Kidney glomerular epithelial cell (primary cell): ENCODE measurements around the gene RASSF4.
A peak's percentile ranks its signal among the peaks of the same experiment; 100 is the strongest.

ENCODE experiments used
- DNase-seq: peaks from one replicate; lab custom pipeline; 2025; lab: John Stamatoyannopoulos, UW

The RASSF4 gene

DNA sequence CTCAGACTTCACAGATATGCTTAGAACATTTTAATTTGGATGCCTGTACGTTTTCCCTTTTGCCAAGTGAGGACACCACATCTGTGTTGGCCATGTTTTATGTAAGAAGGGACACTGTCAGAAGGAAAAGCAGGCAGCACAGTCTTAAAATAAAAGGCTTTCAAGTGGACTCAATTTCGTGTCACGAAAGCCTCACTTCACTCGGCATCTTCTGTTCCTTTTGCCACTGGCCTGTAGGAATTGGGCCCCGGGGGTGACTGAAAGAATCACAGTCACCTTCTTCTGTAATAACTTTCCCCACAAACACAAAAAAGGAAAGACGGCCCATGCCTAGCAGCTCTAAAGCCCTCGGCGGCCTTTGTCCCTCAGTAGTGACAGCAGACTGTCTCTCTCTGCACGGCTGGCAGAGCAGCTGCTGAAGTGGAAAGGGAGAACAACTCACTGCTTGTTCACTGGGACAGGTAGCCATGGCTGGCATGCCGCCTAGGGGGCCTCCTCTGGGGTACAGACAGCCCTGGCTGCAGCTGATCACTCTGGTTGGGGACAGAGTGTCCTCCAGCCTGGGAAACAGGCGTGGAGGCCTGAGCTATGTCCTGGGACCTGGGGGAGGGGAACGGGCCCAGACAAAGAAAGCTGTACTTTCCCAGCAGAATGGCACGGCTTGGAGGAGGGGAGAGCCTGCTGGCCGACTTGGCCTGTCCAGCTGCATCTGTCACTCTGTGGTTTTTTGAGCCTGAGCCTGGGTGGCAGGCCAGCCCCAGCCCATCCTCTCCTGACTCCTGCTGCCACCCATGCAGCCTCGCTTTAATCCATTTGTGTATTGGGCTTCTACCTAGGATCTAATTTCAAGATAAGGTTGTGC is 4.4 kb downstream of the RASSF4 start:
- DNase-seq: no peak

GRCh38 chr10:44965104-44965503 is 5.5 kb downstream of the RASSF4 start:
- DNase-seq: no peak

GRCh38 chr10:44965651-44966097 is 6.1 kb downstream of the RASSF4 start:
- DNase-seq: no peak

DNA sequence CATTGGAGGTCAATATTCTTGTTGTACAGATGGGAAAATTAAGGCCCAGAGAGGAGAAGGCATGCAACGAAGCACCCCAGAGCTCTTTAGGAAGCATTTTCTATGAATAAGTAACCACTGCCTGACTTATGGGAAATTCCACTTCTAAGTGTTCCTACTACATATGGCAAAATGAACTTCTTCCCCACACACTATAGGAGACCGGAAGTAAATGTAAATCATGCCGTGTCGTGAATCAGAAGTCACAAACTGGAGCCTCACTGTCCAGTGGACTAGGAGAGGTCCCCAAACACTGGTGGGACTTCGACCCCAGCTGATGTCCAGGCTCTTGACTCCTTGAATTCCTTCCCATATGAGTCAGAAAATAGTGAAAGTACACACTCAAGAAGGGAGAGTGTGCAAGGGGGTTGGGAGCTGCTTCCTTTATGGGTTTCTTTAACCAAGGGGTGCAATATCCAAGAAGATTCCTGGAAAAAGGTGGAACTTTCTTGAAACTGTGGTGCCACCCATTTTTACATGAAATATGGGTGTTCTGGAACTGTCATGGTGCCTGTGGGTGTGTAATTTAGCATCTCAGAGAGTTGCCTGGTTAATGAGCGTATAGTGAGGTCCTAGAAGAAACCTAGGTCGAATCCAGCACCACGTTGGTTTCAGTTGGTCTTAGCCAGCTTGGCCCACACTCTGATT is 6.7 kb downstream of the RASSF4 start:
- DNase-seq: no peak

DNA sequence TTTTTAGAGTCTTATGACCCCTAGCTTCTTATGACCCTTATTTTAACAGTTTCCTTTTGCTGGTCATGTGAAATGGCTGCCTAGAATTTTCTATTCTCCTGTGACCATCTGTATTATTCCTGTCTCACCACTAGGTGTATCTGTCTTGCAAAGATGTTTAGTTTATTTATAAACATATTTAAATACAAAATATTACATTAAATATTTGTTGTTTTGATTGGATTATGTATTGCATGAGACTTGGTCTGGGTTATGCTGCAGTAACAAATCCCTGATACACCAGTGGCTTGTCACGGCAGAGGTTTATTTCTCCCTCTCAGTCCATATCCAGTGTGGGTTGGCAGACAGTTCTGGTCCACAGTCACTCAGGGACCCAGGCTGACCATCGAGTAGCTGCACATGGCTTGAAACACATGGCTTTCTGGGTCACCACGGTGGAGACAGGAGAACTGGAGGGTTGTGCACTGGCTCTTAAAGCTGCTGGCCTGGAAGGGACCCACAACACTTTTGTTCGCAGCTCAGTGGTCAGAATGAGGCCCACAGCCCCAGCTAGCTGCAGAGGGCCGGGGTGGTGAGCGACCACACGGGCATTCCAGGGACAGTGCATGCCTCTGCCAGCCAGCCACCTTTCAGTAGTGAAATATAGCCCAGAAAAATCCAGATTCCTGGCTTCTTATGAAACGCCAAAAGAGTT is 7.4 kb downstream of the RASSF4 start:
- DNase-seq: no peak

- no peak for DNase-seq
These were observed 8.0 kb downstream of the RASSF4 start for GRCh38 chr10:44967616-44968015.

- no peak for DNase-seq
These were observed 8.5 kb downstream of the RASSF4 start for GRCh38 chr10:44968091-44968490.

DNA sequence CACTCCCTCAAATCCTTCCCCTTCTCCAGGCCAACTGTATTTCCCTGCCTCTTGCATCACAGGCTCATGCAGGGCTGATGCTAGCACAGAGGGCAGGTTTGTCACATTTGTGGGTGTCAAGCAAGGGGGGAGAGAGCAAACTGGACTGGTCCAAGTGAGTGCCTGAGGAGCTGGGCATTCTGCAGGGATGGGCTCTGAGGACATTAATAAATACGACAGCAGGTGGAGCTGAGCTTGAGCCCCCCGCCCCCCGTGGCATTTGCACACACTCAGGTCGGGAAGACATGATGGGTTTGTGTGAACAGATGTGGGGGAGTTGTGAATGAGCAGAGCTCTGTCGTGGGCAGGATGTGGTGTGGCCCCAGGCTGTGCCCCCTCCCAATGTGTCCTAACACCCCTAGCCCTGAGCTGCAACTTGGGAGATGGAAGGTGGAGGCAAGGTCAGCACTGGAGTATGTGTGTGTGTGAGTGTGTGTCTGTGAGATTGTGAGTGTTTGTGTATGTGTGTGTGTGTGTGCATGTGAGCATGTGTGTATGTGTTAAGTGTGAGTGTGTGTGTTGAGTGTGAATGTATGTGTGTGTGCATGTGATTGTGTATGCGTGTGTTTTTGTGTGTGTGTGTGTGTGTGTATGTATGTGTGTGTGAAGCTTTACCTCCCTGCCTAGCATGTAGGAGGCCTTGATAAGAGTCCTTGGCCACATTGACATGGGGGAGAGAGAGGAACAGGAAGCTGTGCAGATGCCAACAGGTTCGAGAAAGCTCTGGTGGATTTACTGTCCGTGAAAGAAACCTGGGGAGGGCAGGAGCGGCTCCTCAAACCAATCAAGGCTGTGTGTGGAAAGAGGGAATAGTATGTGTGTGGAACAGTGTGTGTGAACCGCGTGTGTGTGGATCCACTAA is 9.1 kb downstream of the RASSF4 start:
- no peak for DNase-seq

DNA sequence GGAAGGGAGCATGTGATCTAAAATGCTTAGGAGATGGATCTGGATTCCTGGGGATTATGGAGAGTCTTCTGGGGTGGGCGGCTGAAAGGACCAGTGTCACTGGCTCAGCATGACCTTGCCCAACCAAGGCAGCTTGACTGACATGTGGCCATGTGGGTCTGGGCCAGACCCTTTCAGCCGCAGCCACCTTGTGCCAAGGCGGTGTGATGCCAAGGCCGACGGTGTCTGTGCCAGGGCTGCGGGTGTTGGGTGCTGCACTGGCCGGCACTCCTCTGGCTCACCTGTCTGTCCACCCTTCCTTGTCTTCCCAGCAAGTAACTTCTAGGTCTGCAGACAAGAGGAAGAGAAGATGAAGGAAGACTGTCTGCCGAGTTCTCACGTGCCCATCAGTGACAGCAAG is 10.3 kb downstream of the RASSF4 start:
- no peak for DNase-seq

DNA sequence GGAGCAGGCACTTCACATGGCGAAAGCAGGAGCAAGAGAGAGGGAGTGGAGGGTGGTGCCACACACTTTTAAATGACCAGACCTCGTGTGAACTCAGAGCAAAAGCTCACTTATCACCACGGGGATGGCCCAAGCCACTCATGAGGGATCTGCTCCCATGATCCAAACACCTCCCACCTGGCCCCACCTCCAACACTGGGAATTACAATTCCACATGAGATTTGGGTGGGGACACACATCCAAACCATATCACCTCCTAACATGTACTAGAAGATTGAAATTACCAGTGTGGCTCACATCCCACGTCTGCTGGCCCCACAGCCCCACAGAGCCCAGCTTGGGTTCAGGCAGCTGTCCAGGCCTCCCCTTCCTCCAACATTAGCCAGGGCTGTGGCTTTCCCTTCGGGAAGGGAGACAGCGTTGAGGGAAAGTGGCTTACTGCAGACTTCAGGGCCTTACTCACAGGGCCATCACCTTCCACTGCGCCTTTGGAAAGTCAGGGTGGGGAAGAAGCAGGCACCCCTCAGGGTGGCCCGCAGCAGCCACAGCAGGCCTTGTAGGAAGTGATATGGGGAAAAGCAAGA is 11.3 kb downstream of the RASSF4 start:
- no peak for DNase-seq

DNA sequence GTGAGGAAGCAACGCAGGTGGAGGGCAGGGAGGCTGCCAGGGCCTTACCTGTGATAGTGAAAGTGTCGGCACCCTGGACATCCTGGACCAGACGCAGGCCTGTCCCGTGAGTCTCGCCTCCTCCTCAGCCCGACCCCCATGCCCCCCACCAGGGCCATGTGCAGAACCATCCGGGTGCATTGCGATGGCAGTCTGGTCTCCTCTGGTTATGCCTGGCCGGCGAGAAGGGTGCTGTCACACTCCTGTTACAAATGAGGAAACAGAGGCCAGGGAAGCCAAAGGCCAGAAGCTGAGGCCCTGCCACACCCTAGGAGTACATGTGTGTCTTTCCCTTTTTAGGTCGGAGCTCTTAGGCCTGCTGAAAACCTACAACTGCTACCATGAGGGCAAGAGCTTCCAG is 11.8 kb downstream of the RASSF4 start:
- no peak for DNase-seq

GRCh38 chr10:44971935-44972757 is 12.5 kb downstream of the RASSF4 start:
- DNase-seq: no peak

- DNase-seq: no peak
These were observed 13.3 kb downstream of the RASSF4 start for GRCh38 chr10:44972874-44973306.

DNA sequence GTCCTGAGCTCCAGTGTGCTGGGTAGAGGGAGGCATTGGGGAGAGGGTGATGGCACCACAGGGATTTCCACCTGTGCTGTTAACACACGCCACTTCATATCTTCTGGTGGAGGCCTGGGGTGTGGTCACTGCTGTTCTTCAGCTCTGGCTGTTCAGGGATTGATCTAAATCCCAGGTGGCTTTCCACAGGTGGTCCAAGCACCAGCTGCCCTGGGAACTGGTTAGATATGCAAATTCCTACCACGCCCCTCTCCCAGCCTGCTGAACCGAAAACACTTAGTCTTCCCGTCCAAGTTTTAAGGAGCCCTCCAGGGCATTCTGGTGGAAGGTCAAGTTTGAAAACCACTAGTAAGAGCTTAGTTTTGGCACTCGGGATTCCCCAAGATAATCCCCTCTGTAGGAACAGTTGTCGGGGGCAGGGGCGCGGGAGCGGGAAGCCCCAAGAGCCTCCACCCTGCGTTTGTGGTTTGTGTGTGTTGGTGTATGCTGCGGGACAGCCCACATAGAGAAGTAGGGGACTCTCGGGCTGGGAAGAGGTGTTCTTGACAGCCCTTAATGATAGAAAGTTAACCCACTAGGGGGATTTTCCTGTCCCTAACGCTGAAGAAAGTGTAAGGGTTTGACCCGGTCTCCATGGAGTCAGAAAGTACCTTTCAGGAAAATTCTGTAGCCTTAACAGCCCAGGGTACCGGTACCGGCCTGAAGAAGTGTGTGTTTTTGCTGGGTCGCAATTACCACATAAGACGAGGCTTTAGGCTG is 13.9 kb downstream of the RASSF4 start:
- no peak for DNase-seq

GRCh38 chr10:44974082-44974627 is 14.6 kb downstream of the RASSF4 start:
- no peak for DNase-seq

DNA sequence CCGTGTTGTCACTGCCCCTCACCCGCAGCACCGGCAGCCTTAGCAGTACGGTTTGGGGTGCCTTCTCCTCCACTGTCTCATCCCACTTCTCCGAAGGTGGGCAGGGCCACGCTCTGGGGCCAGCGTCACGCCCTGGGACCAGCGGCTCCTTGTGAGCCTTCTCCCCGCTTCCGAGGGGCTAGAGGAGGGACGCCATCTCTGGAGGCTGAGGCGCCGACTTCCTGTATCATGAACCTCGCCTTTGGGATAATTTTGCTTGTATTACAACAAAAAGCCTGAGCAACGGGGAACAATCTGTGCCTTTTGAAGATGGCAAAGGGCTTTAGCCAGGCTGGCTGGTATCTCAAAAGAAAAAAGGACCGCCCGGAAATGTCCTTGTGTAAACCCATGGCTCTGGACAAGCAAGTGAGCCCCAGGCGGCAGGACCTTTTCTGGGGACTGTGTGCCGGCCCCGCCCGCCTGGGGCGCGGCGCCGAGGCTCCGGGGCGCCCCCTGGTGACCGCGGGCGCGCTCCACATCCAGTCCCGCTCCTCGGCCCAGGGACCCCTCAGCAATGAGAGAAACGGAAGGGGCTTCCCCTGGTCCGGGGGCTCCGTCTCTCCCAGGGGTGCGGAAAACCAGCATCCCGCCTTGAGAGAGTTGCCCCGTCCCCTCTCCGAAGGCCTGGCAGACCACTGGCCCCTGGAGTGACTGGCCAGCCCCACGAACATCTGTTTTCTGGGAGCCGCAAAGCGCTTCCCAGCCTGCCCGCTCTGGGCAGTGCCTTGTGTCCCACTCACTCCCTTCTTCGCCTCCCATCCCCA is 15.2 kb downstream of the RASSF4 start:
- DNase-seq: peak; percentile 39

DNA sequence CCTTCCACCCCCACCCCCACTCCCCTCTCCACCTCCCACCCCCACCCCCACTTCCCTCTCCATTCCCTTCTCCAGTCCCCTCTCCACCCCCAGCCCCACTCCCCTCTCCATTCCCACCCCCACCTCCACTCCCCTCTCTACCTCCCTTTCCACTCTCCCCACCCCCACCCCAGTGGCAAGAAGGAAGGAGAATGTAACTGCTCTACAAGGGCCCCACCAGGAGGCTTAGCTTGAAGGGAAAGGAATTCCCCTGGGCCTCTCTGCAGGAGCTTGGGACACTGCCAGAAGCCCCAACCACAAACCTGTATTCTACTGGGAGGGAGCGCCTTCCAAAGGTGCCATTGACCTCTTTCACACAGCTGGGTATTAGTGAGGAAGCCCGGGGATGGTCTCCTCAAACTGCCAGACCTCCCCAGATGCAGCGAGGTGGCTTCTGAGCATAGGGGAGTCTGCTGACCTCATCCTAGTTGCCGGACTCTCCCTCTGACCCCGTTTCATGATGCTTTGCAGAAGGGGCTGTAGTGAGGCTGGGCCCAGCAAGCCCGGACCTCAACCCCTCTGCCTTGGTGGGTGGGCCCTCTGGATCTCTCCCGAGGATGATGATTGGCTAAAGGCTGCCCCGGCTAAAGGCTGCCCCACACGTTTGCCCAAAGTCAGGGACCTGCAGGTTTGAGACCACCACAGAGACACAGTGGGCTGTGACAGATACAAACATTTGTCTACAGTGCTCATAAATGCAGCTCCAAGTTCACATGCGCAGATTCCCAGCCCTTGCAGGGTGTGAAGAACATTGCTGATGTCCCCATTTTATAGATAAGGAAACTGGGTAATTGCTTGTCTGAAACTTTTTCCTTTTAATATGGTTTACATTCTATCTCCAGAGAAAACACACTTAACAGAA is 16.1 kb downstream of the RASSF4 start:
- peak; percentile 83 for DNase-seq
